K562 (cell line): ENCODE measurements around the gene CACNA1A. TPM values are rescaled to one million over a fixed set of nuclear protein-coding genes. Genes with fewer than 3 reads are reported as not detected.
A peak's percentile ranks its signal among the peaks of the same experiment; 100 is the strongest.

ENCODE experiments used
- ATAC-seq: fragments of 200-7000 bp; cut with Tn5 transposase; 3 replicates; pipeline ENCODE4 v1.9.1; 2020; ENCODE audit warnings: moderate library complexity
- BruUV-seq: library from RNA; stranded (reverse); fragments of 400-500 nt; replicated peaks from 2 replicates; lab custom pipeline; 2021; lab: Mats Ljungman, UMichigan
- CTCF ChIA-PET: fragments of 300-600 bp; formaldehyde crosslinking; extraction: SDS; loops from one replicate; lab custom pipeline; 2021; ENCODE audit warnings: low intra/inter-chr PET ratio; lab: Yijun Ruan, JAX
- POLR2A ChIA-PET: fragments of 300-600, 350-650 bp; sonication (Branson Sonifier 250); formaldehyde crosslinking; extraction: SDS; loops from one replicate; lab custom pipeline; 2021; ENCODE audit warnings: antibody characterized with exemption, inconsistent platforms; lab: Yijun Ruan, JAX
- DNase-seq, 4 experiments: peaks; one replicate each; pipeline versions ENCODE4 v3.0.0 to v3.0.0-alpha.2; 2011 to 2018; ENCODE audit warnings: low spot score in 3 of 4, mixed read lengths in 3 of 4; ENCODE audit errors: extremely low read depth in 1 of 4
- FAIRE-seq: peaks from 2 replicates; lab custom pipeline; 2011; peaks lifted over from hg19 to GRCh38; lab: Jason Lieb, UNC
- H2AFZ ChIP-seq: 2 replicates; pipeline ENCODE4 v1.6.0; 2011; ENCODE audit warnings: low read depth, low read length, control low read depth, inconsistent platforms
- H3K27ac ChIP-seq: fragments of 200-600 bp; 3 replicates; pipeline ENCODE4 v1.8.0; 2011; ENCODE audit warnings: low read depth, mild to moderate bottlenecking, control low read depth, inconsistent platforms, low read length, moderate library complexity, mixed read lengths; ENCODE audit errors: extremely low read depth
- H3K27me3 ChIP-seq, 2 experiments: fragments of 300-600 bp in 1 of 2; 2 replicates in 1 of 2; 3 replicates in 1 of 2; pipeline versions ENCODE4 v1.6.0 to v1.8.0; 2011; ENCODE audit warnings: inconsistent platforms in 2 of 2, low read length in 2 of 2, mild to moderate bottlenecking in 1 of 2, mixed read lengths in 1 of 2, moderate library complexity in 1 of 2; ENCODE audit not compliant: control insufficient read depth in 2 of 2, insufficient read depth in 2 of 2
- H3K36me3 ChIP-seq: fragments of 300-600 bp; 3 replicates; pipeline ENCODE4 v1.8.0; 2011; ENCODE audit warnings: mild to moderate bottlenecking, low read length, inconsistent platforms; ENCODE audit not compliant: control insufficient read depth, insufficient read depth
- H3K4me1 ChIP-seq, 2 experiments: fragments of 200-600 bp in 1 of 2; replicated peaks in 1 of 2; 2 replicates in 1 of 2; 3 replicates in 1 of 2; pipeline versions ENCODE4 v1.5.1 to v1.8.0; 2011; ENCODE audit warnings: inconsistent platforms in 2 of 2, low read length in 2 of 2, mild to moderate bottlenecking in 1 of 2, mixed read lengths in 1 of 2, moderate library complexity in 1 of 2; ENCODE audit not compliant: control insufficient read depth in 2 of 2, insufficient read depth in 2 of 2
- H3K4me2 ChIP-seq: 2 replicates; pipeline ENCODE4 v1.6.1; 2011; ENCODE audit warnings: low read length, control low read depth, inconsistent platforms, mixed read lengths; ENCODE audit not compliant: insufficient read depth
- H3K4me3 ChIP-seq: fragments of 200-600 bp; sonication (generic), shearing (Covaris generic); 2 replicates; pipeline ENCODE4 v1.5.1; 2016; ENCODE audit warnings: control low read depth, inconsistent platforms
- H3K79me2 ChIP-seq: fragments of 200-600 bp; 3 replicates; pipeline ENCODE4 v1.8.0; 2011; ENCODE audit warnings: low read length, inconsistent platforms; ENCODE audit not compliant: control insufficient read depth, insufficient read depth
- H3K9ac ChIP-seq, 2 experiments: 2 replicates each; pipeline versions ENCODE4 v1.6.0 to v1.6.1; 2011; ENCODE audit warnings: low read depth in 2 of 2, low read length in 2 of 2, control low read depth in 1 of 2, inconsistent platforms in 1 of 2, mild to moderate bottlenecking in 1 of 2, mixed read lengths in 1 of 2; ENCODE audit not compliant: insufficient read depth in 1 of 2
- H3K9me1 ChIP-seq: one replicate; pipeline ENCODE4 v1.6.0; 2011; ENCODE audit warnings: inconsistent platforms, mild to moderate bottlenecking, low read length, moderate library complexity; ENCODE audit not compliant: control insufficient read depth, insufficient read depth
- H3K9me3 ChIP-seq: replicated peaks from 2 replicates; pipeline ENCODE4 v1.5.1; 2011; ENCODE audit warnings: low read depth, low read length, inconsistent platforms; ENCODE audit not compliant: control insufficient read depth, insufficient read depth
- H4K20me1 ChIP-seq: replicated peaks from 2 replicates; pipeline ENCODE4 v1.6.1; 2011; ENCODE audit warnings: low read length, inconsistent platforms, mixed read lengths; ENCODE audit not compliant: control insufficient read depth, insufficient read depth
- ADNP ChIP-seq: fragments of 200-800 bp; sonication (Bioruptor generic); IDR thresholded peaks from 2 replicates; pipeline ENCODE4 v1.6.1; 2016; ENCODE audit warnings: missing genetic modification characterization, missing compliant biosample characterization
- BCOR ChIP-seq: fragments of 450-650 bp; IDR thresholded peaks from 2 replicates; pipeline ENCODE4 v1.6.1; 2016
- CBX1 ChIP-seq: sonication (generic); IDR thresholded peaks from 2 replicates; pipeline ENCODE4 v1.6.1; 2016; ENCODE audit warnings: antibody characterized with exemption, low read depth, mild to moderate bottlenecking
- CHD4 ChIP-seq: fragments of 200-600 bp; sonication (generic); IDR thresholded peaks from 3 replicates; pipeline ENCODE4 v1.6.1; 2012; ENCODE audit warnings: low read depth, mild to moderate bottlenecking, mixed read lengths, low read length, inconsistent platforms; ENCODE audit not compliant: insufficient read depth, insufficient replicate concordance, poor library complexity, severe bottlenecking
- FUS ChIP-seq: fragments of 200-400 bp; formaldehyde crosslinking; optimal IDR thresholded peaks from 2 replicates; pipeline ENCODE3; 2017; ENCODE audit warnings: low read depth, low read length
- HMGN3 ChIP-seq: IDR thresholded peaks from 2 replicates; pipeline ENCODE4 v1.6.1; 2011; ENCODE audit warnings: borderline replicate concordance, low read depth, mild to moderate bottlenecking, mixed read lengths, low read length; ENCODE audit not compliant: insufficient read length; ENCODE audit errors: extremely low read depth
- KAT2B ChIP-seq: IDR thresholded peaks from one replicate; pipeline ENCODE4 v1.6.1; 2012; ENCODE audit warnings: low read depth, mild to moderate bottlenecking, control low read depth, inconsistent platforms, low read length, moderate library complexity
- MTF1 ChIP-seq: fragments of 250-450 bp; sonication (Bioruptor Pico); IDR thresholded peaks from 2 replicates; pipeline ENCODE4 v1.9.0; 2021; ENCODE audit warnings: moderate library complexity, mild to moderate bottlenecking, inconsistent platforms, borderline replicate concordance
- MYNN ChIP-seq, 2 experiments: sonication (generic); formaldehyde crosslinking in 1 of 2; IDR thresholded peaks; 2 replicates each; pipeline versions ENCODE4 v1.5.0 to v1.6.1; 2016 to 2020; ENCODE audit warnings: antibody characterized with exemption in 1 of 2, missing genetic modification reagents in 1 of 2
- POLR2H ChIP-seq: IDR thresholded peaks from 2 replicates; pipeline ENCODE4 v1.6.1; 2016; ENCODE audit warnings: missing genetic modification characterization, low read depth, mild to moderate bottlenecking, control low read depth, missing compliant biosample characterization, moderate library complexity
- PRPF4 ChIP-seq: fragments of 200-400 bp; formaldehyde crosslinking; IDR thresholded peaks from one replicate; pipeline ENCODE4 v1.6.1; 2017; ENCODE audit warnings: low read length, low read depth, mild to moderate bottlenecking; ENCODE audit not compliant: insufficient read depth, poor library complexity, severe bottlenecking
- PTTG1 ChIP-seq: fragments of 450-650 bp; IDR thresholded peaks from 2 replicates; pipeline ENCODE4 v1.6.1; 2016; ENCODE audit warnings: low read depth, mild to moderate bottlenecking, missing genetic modification characterization, missing compliant biosample characterization
- RBM25 ChIP-seq: fragments of 200-400 bp; formaldehyde crosslinking; IDR thresholded peaks from 2 replicates; pipeline ENCODE4 v1.6.1; 2018; ENCODE audit warnings: low read length, low read depth, moderate library complexity; ENCODE audit not compliant: severe bottlenecking
- SMARCA5 ChIP-seq: fragments of 450-650 bp; IDR thresholded peaks from 2 replicates; pipeline ENCODE4 v1.6.1; 2016
- ZNF143 ChIP-seq: sonication (generic); formaldehyde crosslinking; IDR thresholded peaks from 2 replicates; pipeline ENCODE4 v1.9.0; 2022; ENCODE audit warnings: mild to moderate bottlenecking, missing genetic modification reagents
- ZNF224 ChIP-seq: sonication (generic); formaldehyde crosslinking; IDR thresholded peaks from 2 replicates; pipeline ENCODE4 v1.8.0; 2022; ENCODE audit warnings: mild to moderate bottlenecking, missing genetic modification reagents
- ZNF316 ChIP-seq: fragments of 450-650 bp; IDR thresholded peaks from 2 replicates; pipeline ENCODE4 v1.6.1; 2016
- ZZZ3 ChIP-seq: fragments of 450-650 bp; IDR thresholded peaks from 2 replicates; pipeline ENCODE4 v1.6.1; 2016; ENCODE audit warnings: antibody characterized with exemption, mild to moderate bottlenecking, moderate library complexity
- WGBS: fragments of 100-300 bp; shearing (Covaris generic); methylation state at CpG from one replicate; pipeline ENCODE4 v1.1.6; 2016; ENCODE audit warnings: low coverage, mixed read lengths; ENCODE audit not compliant: insufficient coverage; ENCODE audit errors: missing lambda C conversion rate; 5-methylcytosine and 5-hydroxymethylcytosine counted together
- in situ Hi-C: fragments of 300-500 bp; cut with MboI; formaldehyde crosslinking; loops from 4 replicates; pipeline ENCODE4 v1.15.0; 2018; ENCODE audit warnings: inconsistent platforms, mixed read lengths
- intact Hi-C: fragments of 100-400 bp; cut with micrococcal nuclease; formaldehyde crosslinking; loops from 2 replicates; pipeline ENCODE4 v1.14.2; 2022
- polyA plus RNA-seq, 8 experiments: library from polyadenylated mRNA; depleted of rRNA in 4 of 8; stranded (reverse) in 5 of 8; unstranded in 3 of 8; fragments of >200 nt; fragmentation: Nextera tagmentation in 2 of 8; fragmentation: Illumina TruSeq in 1 of 8; extraction: Ambion mirVana in 2 of 8; extraction: Trizol in 1 of 8; gene quantifications; 2 replicates each; pipeline versions ENCODE4 v1.2.1 to v1.2.3, GENCODE V29; 2011 to 2014; ENCODE audit warnings: inconsistent platforms in 1 of 8, missing spikeins in 1 of 8
- total RNA-seq, 7 experiments: library from RNA; depleted of rRNA in 6 of 7; stranded (reverse); fragments of >200 nt in 6 of 7; fragmentation: Illumina TruSeq in 2 of 7; extraction: Trizol in 2 of 7; gene quantifications; 2 replicates each; pipeline versions ENCODE4 v1.2.1 to v1.2.3, GENCODE V29; 2011 to 2021; ENCODE audit warnings: low replicate concordance in 1 of 7

The CACNA1A gene
- total and polyA plus RNA-seq, 9 of the 15 experiments (the other 6 are each of a cell fraction or from before 2014, with no cell fraction given): 0.03 to 0.20 (median 0.09) TPM; not detected in 1

DNA sequence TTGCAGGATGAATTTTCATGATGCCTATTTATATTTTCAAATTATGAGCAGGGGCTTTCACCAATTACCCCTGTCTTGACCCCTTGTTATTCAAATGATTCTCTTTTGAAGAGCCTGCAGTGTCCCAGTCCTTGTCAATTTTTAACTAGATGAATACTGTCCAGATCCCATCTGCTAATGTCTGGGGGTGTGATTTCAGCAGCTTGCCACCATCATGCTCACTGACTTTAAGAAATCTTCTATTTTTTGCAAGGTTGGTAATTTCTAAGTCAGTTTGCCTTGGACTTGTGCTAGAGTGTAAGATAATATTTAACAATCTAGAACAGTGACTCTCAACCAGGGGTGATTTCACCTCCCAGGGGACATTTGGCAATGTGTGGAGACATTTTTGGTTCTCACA is 106.0 kb downstream of the CACNA1A start:
- no peaks in the 10 kb centered on the region for H3K79me2 ChIP-seq
- no peaks in the 10 kb centered on the region for H3K27me3 ChIP-seq
- peaks cover 8% of the 10 kb centered on the region for H3K9me3 ChIP-seq
- no TSS peak for BruUV-seq
- no peaks in the 10 kb centered on the region for H4K20me1 ChIP-seq
- POLR2A ChIA-PET: interaction anchor here (1.1 kb wide), 1 partner anchor 14 kb away, joined by 3 read pairs; no protein-coding TSS in a partner anchor
- ATAC-seq: no peak
- CTCF ChIA-PET: no interaction called here
- in situ Hi-C loops (no loop called here), intact Hi-C loops (no loop called here)
- H2AFZ ChIP-seq: peak overlapping the region; percentile 27; the same call in 1 of the 2 replicates
- H3K27ac ChIP-seq: peak overlapping the region; percentile 90; the same call in 1 of the 3 replicates
- DNase-seq: no peak
- H3K9me1 ChIP-seq: no peaks in the 10 kb centered on the region
- FAIRE-seq: no peak
- no peak overlapping the region for H3K9ac ChIP-seq
- no peaks in the 10 kb centered on the region for H3K36me3 ChIP-seq
- H3K4me2 ChIP-seq: no peak overlapping the region
- no peak overlapping the region for H3K4me3 ChIP-seq
- TF ChIP-seq ZNF316 (0 out of 2 replicates have a peak, but pooled peaks have one; percentile 21), ZZZ3 (no peak)
- H3K4me1 ChIP-seq: peaks cover 13 to 32% of the 10 kb centered on the region in 2 experiments; a peak in 4 of 5 replicates

DNA sequence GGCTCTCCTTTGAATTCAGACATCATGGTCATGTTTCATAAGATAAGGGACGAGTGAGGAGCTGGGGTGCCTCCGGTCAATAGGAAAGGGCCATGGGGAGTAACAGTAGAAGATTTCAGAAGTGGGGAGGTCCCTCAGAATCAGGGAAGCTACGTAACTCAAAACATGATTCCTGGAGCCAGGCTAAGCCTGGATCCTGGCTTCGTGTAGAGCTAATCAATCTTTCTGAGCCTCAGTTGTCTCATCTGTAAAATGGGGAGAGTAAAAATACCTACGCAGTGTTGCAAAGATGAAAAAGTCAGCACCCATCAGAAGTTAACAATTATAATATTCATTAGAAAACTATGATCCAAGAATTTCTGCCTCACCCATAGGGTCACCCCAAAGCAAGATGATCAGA is 106.5 kb downstream of the CACNA1A start:
- H4K20me1 ChIP-seq: no peaks in the 10 kb centered on the region
- TF ChIP-seq CBX1 (0 out of 2 replicates have a peak, but pooled peaks have one; percentile 58), BCOR (peak; percentile 99), ADNP (tag) (peak; percentile 96), POLR2H (no peak), PTTG1 (tag) (no peak), KAT2B (no peak), CHD4 (peak; percentile 98), FUS (no peak), MTF1 (no peak), ZNF224 (CRISPR knock-in tag) (no peak), PRPF4 (no peak), MYNN (IDR thresholded peaks at IDR 0.05) (no peak), MYNN (CRISPR knock-in tag; IDR thresholded peaks at IDR 0.05) (no peak), HMGN3 (no peak), RBM25 (peak; percentile 98), SMARCA5 (peak; percentile 91; the same call in 1 of the 2 replicates), ZNF143 (CRISPR knock-in tag) (no peak)

More for the DNA sequence above, 106.5 kb downstream of the CACNA1A start:
- FAIRE-seq (peak; percentile 72), ATAC-seq (no peak), DNase-seq (peak; percentile 20 to 47 (median 43))
- Histone ChIP-seq H3K79me2 (no peaks in the 10 kb centered on the region), H3K36me3 (no peaks in the 10 kb centered on the region), H3K9me1 (no peaks in the 10 kb centered on the region), H3K4me1 (peaks cover 13 to 32% of the 10 kb centered on the region in 2 experiments; a peak in 4 of 5 replicates), H3K9ac (peak overlapping the region; percentile 48 to 53; a peak in 3 of 4 replicates), H2AFZ (peak overlapping the region; percentile 76), H3K4me3 (no peak overlapping the region), H3K4me2 (peak overlapping the region; percentile 50), H3K27ac (peak overlapping the region; percentile 90), H3K27me3 (no peaks in the 10 kb centered on the region), H3K9me3 (peaks cover 8% of the 10 kb centered on the region)
- 23% methylated on average over 5 of the region's 5 CpGs for WGBS
- CTCF ChIA-PET: no interaction called here
- in situ Hi-C loops (no loop called here), intact Hi-C loops (no loop called here)
- POLR2A ChIA-PET: no interaction called here
- no TSS peak for BruUV-seq
